Naive B cell (primary cell): Measurements from ENCODE around the gene FAM168B. TPM values are rescaled to one million over a fixed set of nuclear protein-coding genes. Genes with fewer than 3 reads are reported as not detected.

ENCODE experiments used
- ATAC-seq, 2 donors: fragments of 150-1000 bp; cut with Tn5 transposase; 2 replicates each; pipeline ENCODE4 v1.10.0; 2021; ENCODE audit warnings: low read depth in 2 of 2, mild to moderate bottlenecking in 2 of 2, moderate library complexity in 2 of 2
- DNase-seq: peaks from one replicate; pipeline ENCODE4 v3.0.0; 2022
- H3K27ac Mint-ChIP-seq, 6 donors: one replicate each; pipeline ENCODE4 v1.8.0; 2020 to 2022; ENCODE audit warnings: mild to moderate bottlenecking in 6 of 6, mixed read lengths in 6 of 6, moderate library complexity in 5 of 6, inconsistent platforms in 2 of 6
- H3K27me3 Mint-ChIP-seq, 3 donors: one replicate each; pipeline ENCODE4 v1.8.0; 2021 to 2022; ENCODE audit warnings: mixed read lengths in 3 of 3, mild to moderate bottlenecking in 1 of 3
- H3K36me3 Mint-ChIP-seq, 2 donors: one replicate each; pipeline ENCODE4 v1.8.0; 2020 to 2022; ENCODE audit warnings: mixed read lengths in 2 of 2, inconsistent platforms in 1 of 2, mild to moderate bottlenecking in 1 of 2
- H3K4me1 Mint-ChIP-seq, 3 donors: one replicate each; pipeline ENCODE4 v1.8.0; 2020 to 2022; ENCODE audit warnings: mixed read lengths in 3 of 3, inconsistent platforms in 1 of 3, mild to moderate bottlenecking in 1 of 3, moderate library complexity in 1 of 3
- H3K4me3 Mint-ChIP-seq, 8 donors: one replicate each; pipeline ENCODE4 v1.8.0; 2020 to 2022; ENCODE audit warnings: mild to moderate bottlenecking in 8 of 8, mixed read lengths in 8 of 8, moderate library complexity in 8 of 8, inconsistent platforms in 2 of 8
- H3K9me3 Mint-ChIP-seq, 7 donors: one replicate each; pipeline ENCODE4 v1.8.0; 2020 to 2022; ENCODE audit warnings: mixed read lengths in 7 of 7, mild to moderate bottlenecking in 5 of 7, inconsistent platforms in 2 of 7, moderate library complexity in 1 of 7
- polyA plus RNA-seq, 6 donors: library from polyadenylated mRNA; unstranded; fragments of 300-500 nt; fragmentation: Illumina TruSeq; gene quantifications; one replicate each; pipeline ENCODE4 v1.2.3, GENCODE V29; 2021; ENCODE audit warnings: low read depth in 6 of 6

FAM168B gene
- polyA plus RNA-seq, 6 donors from 2014 or later: 12.4 to 40.5 (median 30.7) TPM

DNA sequence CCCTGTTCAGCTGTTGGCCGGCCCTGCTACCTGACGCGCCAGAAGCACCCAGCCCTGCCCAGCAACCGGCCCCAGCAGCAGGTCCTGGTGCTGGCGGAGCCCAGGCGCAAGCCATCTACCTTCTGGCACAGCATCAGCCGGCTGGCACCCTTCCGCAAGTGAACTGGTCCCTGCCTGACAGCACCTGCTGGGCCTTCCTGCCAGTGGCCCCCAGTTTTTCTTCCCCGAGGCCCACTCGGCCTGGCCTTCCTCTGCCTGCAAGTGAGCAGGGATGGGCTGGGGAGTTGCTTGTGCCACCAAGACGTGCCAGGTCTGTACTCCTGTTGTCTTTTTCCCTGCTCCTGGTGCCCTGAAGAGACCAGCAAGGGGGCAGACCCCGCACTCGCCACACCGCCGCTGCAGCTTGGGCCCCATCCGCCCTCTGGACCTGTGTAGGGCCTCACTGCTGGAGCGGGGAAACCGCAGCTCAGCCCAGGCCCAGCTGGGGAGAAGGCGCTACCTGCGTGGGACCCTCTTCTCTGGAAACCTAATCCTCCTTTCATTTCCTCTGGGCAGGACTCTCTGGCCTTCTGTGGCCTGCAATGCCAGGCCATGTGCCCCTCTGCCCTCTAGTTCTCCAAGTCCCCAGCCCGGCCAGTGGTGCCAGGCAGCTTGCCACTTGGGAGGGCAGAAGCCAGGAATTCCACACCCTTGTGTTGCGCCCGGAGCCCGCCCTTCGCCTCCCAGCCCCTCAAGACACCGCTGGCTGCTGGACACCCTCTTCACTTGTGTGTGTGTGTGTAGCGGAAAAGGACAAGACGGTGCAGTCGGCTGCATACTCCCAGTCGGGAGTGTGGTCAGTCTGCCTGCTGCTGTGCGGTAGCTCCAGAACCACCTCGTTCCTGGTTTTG lies 47.0 kb downstream of the FAM168B start:
- peaks cover 3 to 9% (median 8%) of the 10 kb centered on the region in 3 donors for H3K4me1 Mint-ChIP-seq
- no peak for ATAC-seq
- no peak overlapping the region for H3K4me3 Mint-ChIP-seq
- DNase-seq: no peak
- H3K27me3 Mint-ChIP-seq: peaks cover 0 to 10% (median 5%) of the 10 kb centered on the region in 3 donors
- H3K36me3 Mint-ChIP-seq: peaks cover 17 to 26% of the 10 kb centered on the region in 2 donors
- H3K9me3 Mint-ChIP-seq: peaks cover 0 to 5% (median 0%) of the 10 kb centered on the region in 7 donors
- no peak overlapping the region for H3K27ac Mint-ChIP-seq

DNA sequence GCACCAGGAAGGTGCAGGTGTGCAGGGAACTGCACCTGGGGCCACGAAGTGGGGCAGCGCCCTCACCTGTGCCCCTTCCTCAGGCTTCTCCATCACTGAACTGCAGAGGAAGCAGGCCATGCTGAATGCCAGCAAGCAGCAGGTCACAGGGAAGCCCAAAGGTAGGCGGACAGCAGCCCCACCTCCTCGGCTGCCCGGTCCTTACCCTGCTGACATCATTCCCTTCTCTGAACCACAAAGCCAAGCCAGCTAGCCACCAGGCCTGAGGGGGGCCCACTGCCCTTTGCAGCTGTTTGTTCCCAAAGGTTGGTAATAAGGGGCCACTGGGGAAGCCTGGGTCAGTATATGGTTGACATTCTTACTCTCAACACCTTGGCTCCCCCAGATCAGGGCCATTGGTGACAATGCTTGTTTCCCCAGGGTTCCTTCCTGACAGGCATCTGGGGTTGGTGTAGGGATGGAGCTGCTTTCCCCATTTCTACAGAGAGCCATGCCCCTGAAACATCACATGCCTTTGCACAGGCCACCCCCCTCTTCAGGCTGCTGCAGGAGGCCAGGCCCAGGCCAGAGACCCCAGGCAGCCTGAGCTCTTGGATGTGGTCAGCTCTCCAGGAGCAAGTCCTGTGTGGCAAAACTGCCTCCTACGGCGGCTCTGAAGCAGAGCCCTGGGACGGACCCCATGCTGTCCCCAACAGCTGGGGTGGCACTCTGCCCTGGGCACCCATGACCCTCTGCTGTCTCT lies 47.8 kb downstream of the FAM168B start:
- no peak for DNase-seq
- no peak overlapping the region for H3K4me3 Mint-ChIP-seq
- no peak for ATAC-seq
- H3K36me3 Mint-ChIP-seq: peaks cover 17 to 20% of the 10 kb centered on the region in 2 donors
- peaks cover 0 to 5% (median 0%) of the 10 kb centered on the region in 7 donors for H3K9me3 Mint-ChIP-seq
- no peak overlapping the region for H3K27ac Mint-ChIP-seq
- H3K27me3 Mint-ChIP-seq: peaks cover 0 to 18% (median 13%) of the 10 kb centered on the region in 3 donors
- peaks cover 8 to 18% (median 16%) of the 10 kb centered on the region in 3 donors for H3K4me1 Mint-ChIP-seq

GRCh38 chr2:131044757-131045150 lies 48.5 kb downstream of the FAM168B start:
- Mint-ChIP-seq H3K27me3 (peaks cover 0 to 21% (median 13%) of the 10 kb centered on the region in 3 donors), H3K4me1 (peaks cover 8 to 18% (median 17%) of the 10 kb centered on the region in 3 donors), H3K9me3 (peaks cover 0 to 5% (median 0%) of the 10 kb centered on the region in 7 donors), H3K4me3 (no peak overlapping the region), H3K27ac (no peak overlapping the region), H3K36me3 (peaks cover 11 to 20% of the 10 kb centered on the region in 2 donors)
- DNase-seq (no peak), ATAC-seq (no peak)

DNA sequence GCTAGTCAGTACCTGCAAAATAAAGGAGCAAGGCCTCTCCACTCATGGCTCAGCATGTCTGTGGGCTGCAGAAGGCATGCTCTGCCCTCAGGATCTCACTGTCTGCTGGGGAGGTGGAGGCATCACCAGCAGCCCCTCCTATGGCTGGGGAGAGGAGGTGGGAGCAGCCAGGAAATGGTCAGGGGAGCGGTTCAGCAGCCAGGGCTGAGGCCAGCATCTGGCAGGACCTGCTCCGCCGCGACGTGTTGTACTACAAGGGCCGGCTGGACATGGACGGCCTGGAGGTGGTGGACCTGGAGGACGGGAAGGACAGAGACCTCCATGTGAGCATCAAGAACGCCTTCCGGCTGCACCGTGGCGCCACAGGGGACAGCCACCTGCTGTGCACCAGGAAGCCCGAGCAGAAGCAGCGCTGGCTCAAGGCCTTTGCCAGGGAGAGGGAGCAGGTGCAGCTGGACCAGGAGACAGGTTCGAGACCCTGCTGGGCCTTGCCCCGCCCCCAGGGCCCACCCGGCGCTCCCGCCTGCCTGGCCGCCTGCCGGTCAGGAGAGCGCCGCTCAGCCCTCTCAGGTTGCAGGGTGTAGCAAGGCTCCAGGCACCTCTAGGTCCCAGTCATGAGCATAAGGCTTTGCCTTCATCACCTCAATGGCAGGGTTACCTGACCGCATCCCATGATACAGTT lies 49.0 kb downstream of the FAM168B start:
- H3K4me1 Mint-ChIP-seq: peaks cover 8 to 18% (median 17%) of the 10 kb centered on the region in 3 donors
- H3K27me3 Mint-ChIP-seq: peaks cover 0 to 26% (median 13%) of the 10 kb centered on the region in 3 donors
- H3K4me3 Mint-ChIP-seq: no peak overlapping the region
- no peak for DNase-seq
- peaks cover 0 to 5% (median 0%) of the 10 kb centered on the region in 7 donors for H3K9me3 Mint-ChIP-seq
- no peak for ATAC-seq
- peaks cover 9 to 18% of the 10 kb centered on the region in 2 donors for H3K36me3 Mint-ChIP-seq
- peak overlapping the region in 1 of 6 donors; percentile 49 for H3K27ac Mint-ChIP-seq

- Mint-ChIP-seq H3K27ac (peak overlapping the region in 1 of 6 donors; percentile 49), H3K9me3 (peaks cover 0 to 5% (median 0%) of the 10 kb centered on the region in 7 donors), H3K27me3 (peaks cover 0 to 29% (median 13%) of the 10 kb centered on the region in 3 donors), H3K36me3 (peaks cover 4 to 10% of the 10 kb centered on the region in 2 donors), H3K4me3 (no peak overlapping the region), H3K4me1 (peaks cover 8 to 18% (median 17%) of the 10 kb centered on the region in 3 donors)
- ATAC-seq: no peak
- no peak for DNase-seq
Measured at GRCh38 chr2:131043199-131044074, 49.8 kb downstream of the FAM168B start.

- no peak for DNase-seq
- ATAC-seq: no peak
- Mint-ChIP-seq H3K4me3 (no peak overlapping the region), H3K4me1 (peaks cover 8 to 18% (median 17%) of the 10 kb centered on the region in 3 donors), H3K9me3 (peaks cover 0 to 5% (median 0%) of the 10 kb centered on the region in 7 donors), H3K27ac (no peak overlapping the region), H3K27me3 (peaks cover 6 to 36% (median 22%) of the 10 kb centered on the region in 3 donors), H3K36me3 (peaks cover 0 to 8% of the 10 kb centered on the region in 2 donors)
Measured at GRCh38 chr2:131042148-131042775, 51.0 kb downstream of the FAM168B start.

DNA sequence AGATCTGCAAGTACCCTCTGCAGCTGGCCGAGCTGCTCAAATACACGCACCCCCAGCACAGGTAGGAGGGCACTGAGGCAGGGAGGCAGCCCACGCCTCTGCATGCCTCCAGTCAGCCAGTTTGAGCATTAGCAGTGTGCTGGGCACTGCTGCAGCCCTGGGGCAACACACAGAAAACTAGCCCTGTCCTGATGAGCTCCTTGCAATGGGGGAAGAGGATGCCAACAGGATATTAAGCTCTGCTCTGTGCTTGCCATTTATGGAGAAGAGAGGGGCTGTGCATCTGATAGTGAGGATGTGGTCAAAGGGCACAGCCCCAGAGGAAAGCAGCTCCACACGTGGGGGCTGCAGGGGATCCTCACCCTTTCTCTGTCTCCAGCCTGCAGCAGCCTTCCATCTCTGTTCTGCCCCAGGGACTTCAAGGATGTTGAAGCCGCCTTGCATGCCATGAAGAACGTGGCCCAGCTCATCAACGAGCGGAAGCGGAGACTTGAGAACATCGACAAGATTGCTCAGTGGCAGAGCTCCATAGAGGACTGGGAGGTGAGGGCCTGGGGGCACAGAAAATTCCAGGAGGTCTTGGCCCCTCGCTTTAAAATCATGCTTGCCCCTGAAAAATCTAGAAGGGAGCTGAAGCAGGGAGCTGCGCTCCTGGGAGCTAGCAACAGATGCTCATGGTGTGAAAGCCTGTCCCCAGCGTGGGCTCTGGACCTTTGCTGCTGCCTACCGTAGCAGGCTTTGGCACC lies 51.7 kb downstream of the FAM168B start:
- H3K9me3 Mint-ChIP-seq: peaks cover 0 to 2% (median 0%) of the 10 kb centered on the region in 7 donors
- DNase-seq (no peak), ATAC-seq (no peak)
- H3K4me1 Mint-ChIP-seq: peaks cover 8 to 18% (median 17%) of the 10 kb centered on the region in 3 donors
- H3K36me3 Mint-ChIP-seq: peaks cover 0 to 2% of the 10 kb centered on the region in 2 donors
- H3K4me3 Mint-ChIP-seq: peak overlapping the region in 1 of 8 donors; percentile 39
- H3K27ac Mint-ChIP-seq: no peak overlapping the region
- peaks cover 6 to 43% (median 28%) of the 10 kb centered on the region in 3 donors for H3K27me3 Mint-ChIP-seq

GRCh38 chr2:131040661-131041401 lies 52.4 kb downstream of the FAM168B start:
- Mint-ChIP-seq H3K4me3 (peak overlapping the region in 4 of 8 donors; percentile 28 to 63 (median 40)), H3K27ac (no peak overlapping the region)
- ATAC-seq: no peak

DNA sequence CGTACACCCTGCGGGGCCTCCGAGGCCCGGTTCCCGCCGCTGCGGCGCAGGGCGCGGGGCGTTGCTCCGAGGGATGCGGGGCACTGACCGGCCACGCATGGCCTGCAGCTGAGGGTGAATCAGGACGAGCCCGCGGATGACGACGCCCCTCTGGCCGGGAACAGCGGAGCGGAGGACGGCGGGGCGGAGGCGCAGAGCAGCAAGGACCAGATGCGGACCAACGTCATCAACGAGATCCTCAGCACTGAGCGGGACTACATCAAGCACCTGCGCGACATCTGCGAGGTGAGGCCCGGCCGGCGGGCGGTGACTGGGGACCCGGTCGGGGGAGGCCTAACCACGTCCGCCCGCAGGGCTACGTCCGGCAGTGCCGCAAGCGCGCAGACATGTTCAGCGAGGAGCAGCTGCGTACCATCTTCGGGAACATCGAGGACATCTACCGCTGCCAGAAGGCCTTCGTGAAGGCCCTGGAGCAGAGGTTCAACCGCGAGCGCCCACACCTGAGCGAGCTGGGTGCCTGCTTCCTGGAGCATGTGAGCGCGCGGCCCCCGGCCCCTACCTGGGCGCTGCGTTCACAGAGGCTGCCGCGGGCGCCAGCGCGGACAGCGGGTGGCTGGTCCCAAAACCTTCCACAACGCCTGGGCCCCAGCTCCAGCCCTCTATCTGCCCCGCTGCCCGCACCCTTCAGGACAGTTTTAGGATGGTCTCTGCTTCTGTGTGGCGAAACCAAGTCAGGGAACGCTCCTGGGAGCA lies 53.2 kb downstream of the FAM168B start:
- no peak for DNase-seq
- H3K27me3 Mint-ChIP-seq: peaks cover 6 to 51% (median 31%) of the 10 kb centered on the region in 3 donors
- H3K4me3 Mint-ChIP-seq: peak overlapping the region in 3 of 8 donors; percentile 1 to 21 (median 12)
- no peaks in the 10 kb centered on the region for H3K36me3 Mint-ChIP-seq
- peaks cover 8 to 18% (median 17%) of the 10 kb centered on the region in 3 donors for H3K4me1 Mint-ChIP-seq
- no peaks in the 10 kb centered on the region for H3K9me3 Mint-ChIP-seq
- peak; percentile 33 to 47 for ATAC-seq
- H3K27ac Mint-ChIP-seq: no peak overlapping the region

More at GRCh38 chr2:131040661-131041401, 52.4 kb downstream of the FAM168B start:
- Mint-ChIP-seq H3K9me3 (no peaks in the 10 kb centered on the region), H3K36me3 (no peaks in the 10 kb centered on the region), H3K27me3 (peaks cover 6 to 50% (median 31%) of the 10 kb centered on the region in 3 donors), H3K4me1 (peaks cover 8 to 18% (median 17%) of the 10 kb centered on the region in 3 donors)
- no peak for DNase-seq

- no peak for ATAC-seq
- no peaks in the 10 kb centered on the region for H3K9me3 Mint-ChIP-seq
- H3K27ac Mint-ChIP-seq: no peak overlapping the region
- no peaks in the 10 kb centered on the region for H3K36me3 Mint-ChIP-seq
- H3K27me3 Mint-ChIP-seq: peaks cover 6 to 51% (median 31%) of the 10 kb centered on the region in 3 donors
- peaks cover 8 to 18% (median 17%) of the 10 kb centered on the region in 3 donors for H3K4me1 Mint-ChIP-seq
- no peak overlapping the region for H3K4me3 Mint-ChIP-seq
- no peak for DNase-seq
Measured at GRCh38 chr2:131039535-131039907, 53.7 kb downstream of the FAM168B start.
